Fibroblast of skin of left quadriceps (primary cell): ENCODE data around the gene DDI1.
"Not testable (repeated sequence)": the region's sequence is repeated elsewhere in the genome, so short reads cannot be mapped to it uniquely, and the experiment has no call there.

ENCODE experiments used
- DNase-seq, 2 experiments: peaks; one replicate each; pipeline ENCODE4 v3.0.0-alpha.2; 2013; ENCODE audit warnings: low read depth in 2 of 2

Gene DDI1

GRCh38 chr11:104041792-104042191 is 5.4 kb downstream of the DDI1 start:
- no peak for DNase-seq

- no peak for DNase-seq
These were observed 6.7 kb downstream of the DDI1 start for GRCh38 chr11:104043142-104043541.

- DNase-seq = no peak
These were observed 7.3 kb downstream of the DDI1 start for GRCh38 chr11:104043678-104044239.

GRCh38 chr11:104046331-104046730 is 9.9 kb downstream of the DDI1 start:
- no peak for DNase-seq

- not testable (repeated sequence) for DNase-seq
These were observed 10.4 kb downstream of the DDI1 start for GRCh38 chr11:104046858-104047257.

- no peak for DNase-seq
These were observed 12.7 kb downstream of the DDI1 start for GRCh38 chr11:104049116-104049515.

- DNase-seq = no peak
These were observed 15.3 kb downstream of the DDI1 start for GRCh38 chr11:104051778-104052177.

- DNase-seq = no peak
These were observed 17.5 kb downstream of the DDI1 start for GRCh38 chr11:104053743-104054478.

- no peak for DNase-seq
These were observed 18.6 kb downstream of the DDI1 start for GRCh38 chr11:104054911-104055529.

GRCh38 chr11:104055596-104055995 is 19.2 kb downstream of the DDI1 start:
- no peak for DNase-seq

- DNase-seq = no peak
These were observed 21.5 kb downstream of the DDI1 start for GRCh38 chr11:104057908-104058307.

- DNase-seq = no peak
These were observed 22.2 kb downstream of the DDI1 start for GRCh38 chr11:104058680-104059079.

GRCh38 chr11:104060004-104060794 is 23.8 kb downstream of the DDI1 start:
- DNase-seq = no peak

GRCh38 chr11:104060820-104061219 is 24.4 kb downstream of the DDI1 start:
- no peak for DNase-seq

- peak in 1 of 2 experiments; percentile 13 for DNase-seq
These were observed 25.5 kb downstream of the DDI1 start for GRCh38 chr11:104061853-104062521.

GRCh38 chr11:104064034-104064630 is 27.7 kb downstream of the DDI1 start:
- DNase-seq = no peak

- DNase-seq = no peak
These were observed 31.1 kb downstream of the DDI1 start for GRCh38 chr11:104067534-104067933.

- no peak for DNase-seq
These were observed 37.7 kb downstream of the DDI1 start for GRCh38 chr11:104073950-104074705.

- DNase-seq = no peak
These were observed 38.7 kb downstream of the DDI1 start for GRCh38 chr11:104075091-104075490.

GRCh38 chr11:104075706-104076105 is 39.3 kb downstream of the DDI1 start:
- no peak for DNase-seq

GRCh38 chr11:104076455-104076854 is 40.0 kb downstream of the DDI1 start:
- DNase-seq = no peak
